C4-2B (cell line): ENCODE data around the gene CCDC3.

Experiments
- ZFX ChIP-seq: fragments of 450-650 bp; IDR thresholded peaks from 2 replicates; pipeline ENCODE4 v1.6.1; 2017
- TF ChIP-seq, protein P1 (sequence below): fragments of 450-650 bp; conservative IDR thresholded peaks from 2 replicates; pipeline ENCODE4 v1.5.1; 2017; ENCODE audit warnings: mild to moderate bottlenecking

DNA sequence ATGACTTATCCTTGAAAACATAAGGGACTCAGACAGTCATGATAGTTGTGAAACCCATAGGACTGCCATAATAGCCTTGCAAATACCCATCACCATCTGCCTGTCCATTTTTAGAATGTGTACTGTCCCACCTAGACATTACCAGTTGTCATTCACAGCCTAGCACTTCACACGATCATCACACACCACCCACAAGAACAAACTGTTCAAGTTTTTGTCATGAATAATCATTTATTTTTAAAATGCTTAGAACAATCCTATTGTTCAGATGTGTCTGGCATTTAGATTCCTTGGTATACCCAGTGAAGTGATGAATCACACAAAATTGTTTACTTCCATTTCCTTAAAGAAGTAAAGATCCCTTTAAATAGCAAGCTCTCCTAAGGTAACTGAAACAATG is 46.6 kb downstream of the CCDC3 start:
- TF ChIP-seq, protein P1, sequence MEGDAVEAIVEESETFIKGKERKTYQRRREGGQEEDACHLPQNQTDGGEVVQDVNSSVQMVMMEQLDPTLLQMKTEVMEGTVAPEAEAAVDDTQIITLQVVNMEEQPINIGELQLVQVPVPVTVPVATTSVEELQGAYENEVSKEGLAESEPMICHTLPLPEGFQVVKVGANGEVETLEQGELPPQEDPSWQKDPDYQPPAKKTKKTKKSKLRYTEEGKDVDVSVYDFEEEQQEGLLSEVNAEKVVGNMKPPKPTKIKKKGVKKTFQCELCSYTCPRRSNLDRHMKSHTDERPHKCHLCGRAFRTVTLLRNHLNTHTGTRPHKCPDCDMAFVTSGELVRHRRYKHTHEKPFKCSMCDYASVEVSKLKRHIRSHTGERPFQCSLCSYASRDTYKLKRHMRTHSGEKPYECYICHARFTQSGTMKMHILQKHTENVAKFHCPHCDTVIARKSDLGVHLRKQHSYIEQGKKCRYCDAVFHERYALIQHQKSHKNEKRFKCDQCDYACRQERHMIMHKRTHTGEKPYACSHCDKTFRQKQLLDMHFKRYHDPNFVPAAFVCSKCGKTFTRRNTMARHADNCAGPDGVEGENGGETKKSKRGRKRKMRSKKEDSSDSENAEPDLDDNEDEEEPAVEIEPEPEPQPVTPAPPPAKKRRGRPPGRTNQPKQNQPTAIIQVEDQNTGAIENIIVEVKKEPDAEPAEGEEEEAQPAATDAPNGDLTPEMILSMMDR, result no peak
- no peak for TF ChIP-seq ZFX
